Heart right ventricle (tissue), 16 donors: Measurements from ENCODE around the gene HPCA. TPM values are rescaled to one million over a fixed set of nuclear protein-coding genes. Genes with fewer than 3 reads are reported as not detected.

ENCODE experiments used
- ATAC-seq, 8 donors: fragments of 200-7000 bp; cut with Tn5 transposase; one replicate each; pipeline ENCODE4 v1.9.1; 2020; ENCODE audit warnings: mild to moderate bottlenecking in 8 of 8, moderate library complexity in 8 of 8, moderate number of reproducible peaks in 1 of 8
- DNase-seq, 2 donors: peaks; one replicate each; pipeline ENCODE4 v3.0.0-alpha.2; 2020
- H3K27ac ChIP-seq, 10 donors: fragments of 200-600 bp; sonication (generic) in 2 of 10; one replicate each; pipeline versions ENCODE4 v1.5.0 to v1.8.0; 2020 to 2022; ENCODE audit warnings: mild to moderate bottlenecking in 3 of 10
- H3K27me3 ChIP-seq, 7 donors: fragments of 200-600 bp; one replicate each; pipeline ENCODE4 v1.8.0; 2021 to 2022; ENCODE audit warnings: mild to moderate bottlenecking in 2 of 7
- H3K36me3 ChIP-seq, 9 donors: fragments of 200-600 bp; sonication (generic) in 1 of 9; one replicate each; pipeline versions ENCODE4 v1.5.0 to v1.8.0; 2020 to 2022; ENCODE audit warnings: mild to moderate bottlenecking in 2 of 9
- H3K4me1 ChIP-seq, 9 donors: fragments of 200-600 bp; sonication (generic) in 1 of 9; one replicate each; pipeline versions ENCODE4 v1.5.0 to v1.8.0; 2020 to 2022; ENCODE audit warnings: mild to moderate bottlenecking in 4 of 9
- H3K4me3 ChIP-seq, 10 donors: fragments of 200-600 bp; sonication (generic) in 2 of 10; one replicate each; pipeline versions ENCODE4 v1.5.0 to v1.8.0; 2020 to 2022; ENCODE audit warnings: mild to moderate bottlenecking in 7 of 10, moderate library complexity in 2 of 10
- H3K9me3 ChIP-seq, 11 donors: fragments of 200-600 bp in 10 of 11; sonication (generic) in 2 of 11; one replicate each; pipeline versions ENCODE4 v1.5.0 to v1.8.0; 2013 to 2022; ENCODE audit warnings: mild to moderate bottlenecking in 2 of 11, control low read depth in 1 of 11, moderate library complexity in 1 of 11
- WGBS, 2 donors: extraction: QIAGEN DNeasy Blood & Tissue Kit; methylation state at CpG; one replicate each; pipeline ENCODE4 v1.1.7; 2013; ENCODE audit warnings: inconsistent platforms in 1 of 2; 5-methylcytosine and 5-hydroxymethylcytosine counted together
- intact Hi-C, 10 donors: fragments of 100-400 bp; cut with DNase I; formaldehyde crosslinking; loops; one replicate each; pipeline versions ENCODE4 v1.11.1 to v1.14.2; 2022
- polyA plus RNA-seq, 2 donors: library from polyadenylated mRNA; stranded (reverse); fragments of 200-250 nt; gene quantifications; one replicate each; pipeline ENCODE4 v1.2.3, GENCODE V29; 2013
- total RNA-seq, 10 donors: library from RNA; stranded (reverse); fragmentation: NEBNext Ultra II Directional in 3 of 10; extraction: Animal tissue kit (Norgen Biotek cat#: 25700) in 3 of 10; gene quantifications; one replicate each; pipeline versions ENCODE4 v1.2.1 to v1.2.4, GENCODE V29; 2021 to 2023
- TF ChIP-seq, protein P1 (sequence below), 9 donors: fragments of 200-600 bp; sonication (generic) in 2 of 9; IDR thresholded peaks; one replicate each; pipeline versions ENCODE4 v1.5.0 to v1.8.0; 2021 to 2022; ENCODE audit warnings: antibody characterized with exemption in 9 of 9, mild to moderate bottlenecking in 5 of 9, moderate library complexity in 1 of 9
- donor health status: Arrhythmogenic right ventricular cardiomyopathy.
- donor health status: ischemic (EF 13 %, LVEDD 7.1; RV severe dilation, severe dysfunction).
- donor health status: healthy with polysubstance abuse.
- donor health status: DM: no; HTN: yes; CAD: no.
- donor health status: DM: no; HTN: no; CAD: no.
- donor health status: ischemic (EF 25% LVEDD 6.9; RV normal size, moderate dysfunction).
- donor health status: ischemic (EF 25% LVEDD 5.7; RV mildly dilated, moderate dysfunction).
- donor health status: healthy.
- donor health status: DM: yes; HTN: yes; CAD: no.
- donor health status: Ischemic cardiomyopathy.
- donor health status: ischemic (EF 35%, LVEDD 5.7; RV mildly dilated, moderate dysfunction).
- donor health status: nonischemic (EF 11% LVEDD 7.7; RV severe dilation, severe dysfunction).
- donor health status: DM: yes; HTN: yes; CAD: no.
- donor health status: PGD.
- donor health status: ischemic (EF 29% LVEDD 5.4; RV normal size, mild dysfunction).
- donor health status: nonischemic (EF 23%, LVEDD 6.1; RV moderate dilation, normal function).

HPCA gene
- total and polyA plus RNA-seq, 12 donors = not detected

DNA sequence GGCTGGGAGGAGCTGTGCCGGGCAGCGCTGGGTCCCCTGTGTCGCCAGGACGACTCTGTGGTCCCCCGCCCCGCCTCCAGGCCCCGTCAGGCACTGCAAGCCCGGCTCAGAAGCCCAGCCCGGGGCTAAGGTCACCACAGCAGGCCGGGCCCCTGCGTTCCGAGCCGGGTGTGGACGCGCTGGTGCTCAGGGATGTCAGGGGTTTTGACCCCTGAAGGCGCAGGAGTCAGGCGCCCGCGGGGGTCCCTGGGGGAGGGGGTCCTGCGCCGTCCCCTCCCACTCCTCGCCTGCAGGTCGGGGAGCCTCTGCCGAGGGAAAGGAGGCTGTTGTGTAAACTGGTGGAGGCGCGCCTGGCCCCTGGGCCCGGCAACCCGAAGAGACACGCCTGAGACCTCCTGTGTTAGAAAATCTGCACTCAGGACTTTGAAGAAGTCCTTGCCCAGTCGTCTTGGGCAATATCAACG is 38.6 kb downstream of the HPCA start:
- WGBS, 2 donors = 15 to 19% methylated on average over 31 of the region's 31 CpGs
- Histone ChIP-seq H3K27ac (no peak overlapping the region), H3K36me3 (no peaks in the 10 kb centered on the region), H3K9me3 (no peaks in the 10 kb centered on the region), H3K4me1 (peaks cover 3 to 31% (median 22%) of the 10 kb centered on the region in 9 donors), H3K4me3 (peak overlapping the region in 6 of 10 donors; percentile 2 to 31 (median 27)), H3K27me3 (peaks cover 0 to 49% (median 17%) of the 10 kb centered on the region in 7 donors)
- peak in 7 of 8 donors; percentile 39 to 73 (median 48) for ATAC-seq
- intact Hi-C loops = no loop called here
- DNase-seq = peak in 1 of 2 donors; percentile 39
- TF ChIP-seq, protein P1, sequence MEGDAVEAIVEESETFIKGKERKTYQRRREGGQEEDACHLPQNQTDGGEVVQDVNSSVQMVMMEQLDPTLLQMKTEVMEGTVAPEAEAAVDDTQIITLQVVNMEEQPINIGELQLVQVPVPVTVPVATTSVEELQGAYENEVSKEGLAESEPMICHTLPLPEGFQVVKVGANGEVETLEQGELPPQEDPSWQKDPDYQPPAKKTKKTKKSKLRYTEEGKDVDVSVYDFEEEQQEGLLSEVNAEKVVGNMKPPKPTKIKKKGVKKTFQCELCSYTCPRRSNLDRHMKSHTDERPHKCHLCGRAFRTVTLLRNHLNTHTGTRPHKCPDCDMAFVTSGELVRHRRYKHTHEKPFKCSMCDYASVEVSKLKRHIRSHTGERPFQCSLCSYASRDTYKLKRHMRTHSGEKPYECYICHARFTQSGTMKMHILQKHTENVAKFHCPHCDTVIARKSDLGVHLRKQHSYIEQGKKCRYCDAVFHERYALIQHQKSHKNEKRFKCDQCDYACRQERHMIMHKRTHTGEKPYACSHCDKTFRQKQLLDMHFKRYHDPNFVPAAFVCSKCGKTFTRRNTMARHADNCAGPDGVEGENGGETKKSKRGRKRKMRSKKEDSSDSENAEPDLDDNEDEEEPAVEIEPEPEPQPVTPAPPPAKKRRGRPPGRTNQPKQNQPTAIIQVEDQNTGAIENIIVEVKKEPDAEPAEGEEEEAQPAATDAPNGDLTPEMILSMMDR (IDR thresholded peaks at IDR 0.05) = no peak

DNA sequence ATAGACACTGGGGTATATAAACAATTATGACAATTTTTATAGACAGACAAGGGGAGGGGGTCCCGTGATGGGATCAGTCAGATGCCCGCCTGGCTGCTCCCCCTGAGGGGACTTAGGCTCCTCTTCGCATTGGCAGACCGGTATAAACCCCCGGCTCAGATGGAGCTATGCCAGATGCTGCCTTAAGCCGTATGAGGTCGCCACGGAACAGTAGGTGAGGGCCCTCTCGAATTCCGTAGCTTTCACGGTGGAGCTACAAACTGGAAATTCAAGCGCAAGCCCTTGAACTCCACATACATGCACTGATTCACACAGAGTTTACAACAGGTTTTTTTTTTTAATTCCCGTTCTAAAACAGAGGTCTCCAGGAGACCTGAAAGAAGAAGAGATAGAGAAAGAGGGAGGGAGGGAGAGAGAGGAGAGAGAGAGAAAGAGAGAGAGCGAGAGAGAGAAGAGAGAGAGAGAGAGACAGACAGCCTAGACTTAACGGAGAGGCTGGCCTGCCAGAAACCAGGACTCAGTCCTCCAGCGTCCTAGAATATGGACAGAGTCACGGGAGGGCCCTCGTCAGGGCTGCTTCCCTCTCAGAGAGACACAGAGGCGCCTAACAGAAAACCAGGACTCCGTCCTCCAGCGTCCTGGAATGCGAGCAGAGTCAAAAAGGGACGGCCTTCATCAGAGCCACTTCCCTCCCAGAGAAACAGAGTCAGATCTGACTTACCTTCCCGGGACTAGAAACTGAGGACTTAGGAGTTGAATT is 39.3 kb downstream of the HPCA start:
- Histone ChIP-seq H3K27ac (no peak overlapping the region), H3K9me3 (no peaks in the 10 kb centered on the region), H3K4me1 (peaks cover 3 to 24% (median 18%) of the 10 kb centered on the region in 9 donors), H3K4me3 (peak overlapping the region in 5 of 10 donors; percentile 5 to 27 (median 9)), H3K27me3 (peaks cover 0 to 49% (median 17%) of the 10 kb centered on the region in 7 donors), H3K36me3 (no peaks in the 10 kb centered on the region)
- DNase-seq (no peak), ATAC-seq (peak; percentile 12 to 67 (median 58))
- TF ChIP-seq, protein P1 (IDR thresholded peaks at IDR 0.05) = no peak
- WGBS, 2 donors = 15 to 30% methylated on average over 24 of the region's 24 CpGs
- intact Hi-C loops = no loop called here

DNA sequence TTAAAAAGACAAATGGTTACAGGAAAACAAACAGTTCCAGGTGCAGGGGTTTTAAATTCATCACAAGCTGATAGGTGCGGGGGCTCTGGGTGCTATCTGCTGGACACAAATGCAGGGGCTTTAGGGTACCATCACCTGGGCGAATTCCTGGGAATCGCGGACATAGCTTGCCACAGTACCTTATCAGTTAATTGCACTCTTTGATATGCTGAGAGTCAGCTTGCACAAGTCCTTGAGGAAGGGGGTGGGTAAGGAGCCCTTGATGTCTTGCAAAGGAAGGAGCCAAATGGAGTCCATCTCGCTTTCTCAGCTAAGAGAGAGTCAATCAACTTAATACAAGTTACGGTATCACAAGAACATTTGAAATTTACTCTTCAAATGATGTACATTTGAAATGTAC is 40.3 kb downstream of the HPCA start:
- Histone ChIP-seq H3K36me3 (no peaks in the 10 kb centered on the region), H3K4me3 (no peak overlapping the region), H3K9me3 (no peaks in the 10 kb centered on the region), H3K27ac (no peak overlapping the region), H3K4me1 (peaks cover 3 to 18% (median 12%) of the 10 kb centered on the region in 9 donors), H3K27me3 (peaks cover 0 to 49% (median 14%) of the 10 kb centered on the region in 7 donors)
- DNase-seq (no peak), ATAC-seq (no peak)
- TF ChIP-seq, protein P1 (IDR thresholded peaks at IDR 0.05) = no peak
- 85 to 89% methylated on average over 6 of the region's 6 CpGs for WGBS, 2 donors
- intact Hi-C loops = no loop called here

DNA sequence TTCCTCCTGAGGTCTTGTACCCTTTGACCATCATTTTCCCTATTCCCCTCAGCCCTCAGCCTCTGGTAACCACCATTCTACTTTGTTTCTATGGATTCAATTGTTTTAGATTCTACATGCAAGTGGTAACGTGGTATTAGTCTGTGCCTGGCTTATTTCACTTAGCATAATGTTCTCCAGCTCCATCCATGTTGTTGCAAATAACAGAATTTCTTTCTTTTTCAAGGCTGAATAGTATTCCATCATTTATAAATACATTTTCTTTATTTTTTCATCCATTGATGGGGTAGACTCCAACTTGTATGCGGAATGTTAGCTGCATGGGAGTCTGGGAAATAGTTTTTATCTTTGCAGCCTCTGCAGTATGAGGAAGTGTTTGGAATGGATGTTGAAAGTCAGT is 41.1 kb downstream of the HPCA start:
- peaks cover 3 to 18% (median 12%) of the 10 kb centered on the region in 9 donors for H3K4me1 ChIP-seq
- no peaks in the 10 kb centered on the region for H3K36me3 ChIP-seq
- intact Hi-C loops = no loop called here
- no peak overlapping the region for H3K4me3 ChIP-seq
- WGBS, 2 donors = 93 to 95% methylated on average over 2 of the region's 2 CpGs
- H3K9me3 ChIP-seq = no peaks in the 10 kb centered on the region
- TF ChIP-seq, protein P1 (IDR thresholded peaks at IDR 0.05) = no peak
- no peak overlapping the region for H3K27ac ChIP-seq
- ATAC-seq (no peak), DNase-seq (no peak)
- peaks cover 0 to 42% (median 14%) of the 10 kb centered on the region in 7 donors for H3K27me3 ChIP-seq
